LoVo (cell line): ENCODE results near the gene TMEFF2.

Experiments
- DNase-seq: peaks from one replicate; pipeline ENCODE4 v3.0.0-alpha.2; 2016; ENCODE audit warnings: low spot score

TMEFF2 gene

DNA sequence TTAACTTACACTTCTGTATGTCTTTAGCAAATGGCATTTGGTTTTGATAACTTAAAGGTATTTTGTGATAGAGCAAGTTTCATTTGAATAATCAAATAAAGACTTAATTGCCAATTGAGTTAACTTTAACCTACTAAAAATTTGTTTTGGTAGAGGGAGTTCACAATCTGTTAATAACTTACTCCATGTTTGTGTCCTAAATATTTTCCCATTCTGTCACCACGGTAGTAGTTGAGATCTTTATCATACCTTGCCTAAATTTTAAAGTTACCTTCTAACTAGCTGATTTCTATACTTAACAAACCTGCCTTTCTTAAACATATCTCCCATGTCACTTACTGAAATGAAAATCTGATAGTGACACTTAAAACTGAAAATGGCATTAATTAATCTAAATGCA, 127.1 kb downstream of the TMEFF2 start:
- no peak for DNase-seq

DNA sequence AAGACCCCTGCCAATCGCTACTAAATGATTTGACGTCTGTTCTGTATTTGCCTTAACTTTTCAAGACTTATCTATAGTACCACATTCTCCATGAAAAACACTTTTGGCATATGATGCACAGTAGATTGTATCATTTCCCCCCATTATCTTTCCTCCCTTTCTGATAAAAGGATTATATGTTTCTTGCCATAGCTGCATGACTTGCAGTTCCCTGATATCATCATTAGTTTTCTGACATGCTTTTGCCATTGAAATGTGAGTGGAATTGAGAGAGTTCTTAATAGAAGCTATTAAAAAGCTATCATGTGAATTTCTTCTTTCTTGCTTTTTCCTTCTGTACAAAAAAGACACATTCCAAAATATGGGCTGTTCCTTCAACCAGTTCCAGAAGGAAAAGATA, 130.3 kb downstream of the TMEFF2 start:
- DNase-seq = no peak

GRCh38 chr2:192060161-192060560, 134.6 kb downstream of the TMEFF2 start:
- DNase-seq = no peak

- no peak for DNase-seq
Measured at GRCh38 chr2:192059266-192059665, 135.5 kb downstream of the TMEFF2 start.

GRCh38 chr2:192053921-192054320, 140.8 kb downstream of the TMEFF2 start:
- DNase-seq = no peak

DNA sequence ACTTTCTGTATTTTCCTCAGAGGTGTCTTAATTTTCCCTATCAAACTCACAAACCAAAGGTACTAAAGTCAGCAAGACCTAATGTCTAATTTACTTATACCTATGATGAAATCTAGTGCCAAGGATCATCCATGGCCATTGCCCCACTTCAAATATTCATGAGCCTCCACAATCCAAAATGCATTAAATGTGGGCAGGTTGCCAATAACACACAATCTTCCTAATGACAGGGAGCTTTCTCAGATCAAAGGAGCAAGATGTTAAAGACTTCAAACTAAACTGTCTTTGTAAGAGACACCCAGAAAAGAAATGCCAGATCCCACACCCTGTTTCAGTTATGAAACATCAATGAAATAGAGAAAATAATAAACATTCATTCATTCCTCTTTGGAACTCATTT, 143.2 kb downstream of the TMEFF2 start:
- DNase-seq = no peak

DNA sequence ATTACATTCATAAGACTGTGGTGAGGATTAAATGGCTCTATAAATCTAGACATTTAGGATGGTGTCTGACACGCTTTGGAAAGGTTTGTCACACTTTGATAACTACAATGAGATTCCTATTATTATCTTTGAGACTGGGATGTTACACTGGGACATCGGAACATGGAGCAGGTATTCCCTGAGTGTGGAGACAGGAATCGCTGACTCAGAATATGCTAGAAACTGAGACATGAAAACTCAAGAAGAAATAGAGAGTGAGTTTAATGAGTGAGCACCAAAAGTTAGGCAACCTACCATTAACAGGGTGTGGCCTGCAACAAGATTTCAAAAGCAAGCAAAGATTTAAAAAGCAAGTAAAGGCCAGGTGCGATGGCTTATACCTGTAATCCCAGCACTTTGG, 145.4 kb downstream of the TMEFF2 start:
- no peak for DNase-seq

GRCh38 chr2:192047315-192048107, 147.2 kb downstream of the TMEFF2 start:
- DNase-seq = no peak

GRCh38 chr2:192044496-192044895, 150.2 kb downstream of the TMEFF2 start:
- DNase-seq = no peak

GRCh38 chr2:192043216-192043870, 151.4 kb downstream of the TMEFF2 start:
- no peak for DNase-seq

DNA sequence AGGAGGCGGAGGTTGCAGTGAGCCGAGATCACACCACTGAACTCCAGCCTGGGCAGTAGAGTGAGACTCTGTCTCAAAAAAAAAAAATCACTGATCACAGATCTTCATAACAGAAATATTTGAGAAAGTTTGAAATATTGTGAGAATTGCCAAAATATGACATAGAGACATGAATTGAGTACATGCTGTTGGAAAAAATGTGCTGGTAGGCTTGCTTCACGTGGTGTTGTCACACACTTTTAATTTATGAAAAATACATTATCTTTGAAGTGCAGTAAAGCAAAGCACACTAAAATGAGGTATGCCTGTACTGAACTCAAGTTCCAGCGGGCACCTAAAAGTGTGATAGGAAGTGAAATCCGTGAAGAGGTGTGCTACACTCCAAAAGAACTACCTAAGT, 152.6 kb downstream of the TMEFF2 start:
- no peak for DNase-seq

- DNase-seq = no peak
Measured at GRCh38 chr2:192038110-192038509, 156.6 kb downstream of the TMEFF2 start.

DNA sequence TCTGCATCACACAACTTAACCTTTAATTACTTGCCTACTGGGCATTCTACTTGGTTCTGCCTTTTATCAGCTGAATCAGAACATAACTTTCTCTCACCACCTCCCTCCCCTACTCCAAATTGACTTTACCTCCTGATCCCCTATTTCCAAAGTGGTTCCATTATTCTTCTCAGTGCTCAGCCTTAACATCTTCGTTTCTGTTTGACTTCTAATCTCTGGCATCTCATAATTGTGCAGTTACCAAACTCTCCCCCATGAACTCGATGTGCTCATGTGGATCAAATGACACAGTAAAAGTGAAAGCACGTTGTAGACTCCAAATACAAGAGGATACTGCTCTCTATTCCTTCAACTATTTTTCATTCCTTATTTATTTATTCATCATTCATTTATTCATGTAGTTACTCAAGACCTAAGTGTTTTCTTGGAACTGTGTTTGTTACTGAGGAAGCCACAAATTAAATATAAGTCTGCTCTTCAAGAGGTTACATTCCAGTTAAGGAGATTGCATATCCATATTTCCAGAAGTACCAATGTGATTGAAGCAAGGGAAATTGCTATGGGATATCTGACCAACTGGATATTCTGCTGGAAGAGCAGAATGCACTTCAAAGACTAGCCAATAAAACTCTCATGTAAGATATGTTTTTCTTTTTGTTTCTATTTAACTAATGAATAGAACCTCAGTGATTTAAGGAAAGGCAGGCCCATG, 158.8 kb downstream of the TMEFF2 start:
- no peak for DNase-seq

DNA sequence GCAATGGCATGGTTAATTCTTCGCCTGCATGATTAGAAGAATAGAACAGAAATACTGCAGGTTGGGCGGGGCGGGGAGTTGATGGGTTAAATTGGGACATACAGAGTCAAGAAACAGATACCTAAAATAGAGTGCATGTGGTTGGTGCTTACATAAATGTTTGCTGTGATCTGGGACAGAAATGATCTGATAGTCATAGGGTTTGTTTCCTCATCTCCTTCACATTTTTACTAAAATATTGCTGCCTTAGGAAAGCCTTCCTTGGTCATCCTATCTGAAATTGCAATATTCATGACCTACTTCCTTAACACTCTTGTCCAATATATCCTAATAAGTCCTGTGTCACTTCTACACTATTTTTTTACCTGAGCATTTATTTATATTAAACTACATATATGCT, 163.9 kb downstream of the TMEFF2 start:
- DNase-seq = no peak

DNA sequence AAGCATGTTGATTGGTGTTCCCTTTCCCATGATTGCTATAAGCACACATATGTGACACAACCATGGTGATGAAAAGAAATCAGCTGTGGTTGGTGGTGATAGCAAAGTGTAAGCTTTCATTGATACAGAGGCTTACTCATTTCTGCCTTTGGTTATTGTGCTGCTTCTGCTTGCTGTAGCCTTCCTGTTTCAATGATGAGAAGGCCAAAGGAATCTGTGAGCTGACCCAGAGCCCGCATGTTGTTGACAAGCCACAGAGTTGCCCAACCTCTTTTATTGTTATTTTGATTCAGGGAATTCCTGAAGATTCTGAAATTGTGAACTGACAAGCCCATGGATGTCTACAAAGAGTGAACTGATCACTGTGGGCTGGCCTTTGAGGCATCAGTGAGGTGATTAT, 164.4 kb downstream of the TMEFF2 start:
- no peak for DNase-seq

- no peak for DNase-seq
Measured at GRCh38 chr2:192029089-192029488, 165.6 kb downstream of the TMEFF2 start.

GRCh38 chr2:192026825-192027120, 168.0 kb downstream of the TMEFF2 start:
- DNase-seq = no peak

- DNase-seq = no peak
Measured at GRCh38 chr2:192026059-192026824, 168.5 kb downstream of the TMEFF2 start.

DNA sequence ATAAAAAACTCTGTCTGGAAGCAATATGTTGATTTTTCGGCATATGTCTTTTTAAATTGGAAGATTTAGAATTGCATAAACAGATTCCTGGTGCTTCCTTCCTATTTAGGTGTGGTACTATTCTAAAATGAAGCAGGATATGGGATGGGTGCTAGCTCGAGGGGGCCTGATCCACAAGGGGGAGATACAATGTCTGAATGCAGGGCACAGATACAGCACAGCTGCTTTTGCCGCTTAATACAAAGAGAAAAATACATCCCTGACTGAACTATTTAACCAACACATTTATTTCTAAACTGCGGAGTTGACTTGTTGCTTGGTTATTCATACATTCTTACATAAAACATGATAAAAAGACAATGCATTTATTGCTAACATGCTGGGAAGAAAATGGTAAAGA, 169.1 kb downstream of the TMEFF2 start:
- DNase-seq = no peak

GRCh38 chr2:192023006-192023405, 171.7 kb downstream of the TMEFF2 start:
- DNase-seq = no peak

DNA sequence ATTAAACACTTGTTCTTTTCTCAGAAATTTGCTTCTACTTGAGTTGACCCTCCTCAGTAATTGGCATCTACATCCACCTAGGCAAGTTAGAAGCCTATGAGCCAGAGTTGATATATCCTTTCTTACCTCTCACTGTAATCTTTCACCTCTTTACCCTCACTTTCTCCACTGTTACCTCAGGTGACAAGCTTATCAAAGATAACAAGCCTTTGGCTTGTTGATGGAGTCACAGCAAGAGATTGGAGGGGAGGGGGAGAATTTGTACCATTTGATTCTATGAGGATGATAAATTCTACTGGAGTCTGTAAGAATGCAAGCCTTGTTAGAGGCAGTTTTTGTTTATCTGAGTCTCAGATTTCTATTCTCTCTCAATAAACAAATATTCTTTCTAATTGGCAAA, 176.9 kb downstream of the TMEFF2 start:
- DNase-seq = no peak

GRCh38 chr2:192016265-192016664, 178.5 kb downstream of the TMEFF2 start:
- no peak for DNase-seq

GRCh38 chr2:192013211-192013610, 181.5 kb downstream of the TMEFF2 start:
- no peak for DNase-seq
